HUES48 (cell line): Measurements from ENCODE around the gene MARCKSL1.
"Not testable (repeated sequence)": the region's sequence is repeated elsewhere in the genome, so short reads cannot be mapped to it uniquely, and the experiment has no call there.

Source experiments
- H3K27ac ChIP-seq: one replicate; pipeline ENCODE4 v1.7.0; 2013; ENCODE audit warnings: low read depth, low read length, inconsistent platforms
- H3K27me3 ChIP-seq: 2 replicates; pipeline ENCODE4 v1.6.1; 2013; ENCODE audit warnings: mild to moderate bottlenecking, low read length; ENCODE audit not compliant: control insufficient read depth, insufficient read depth
- H3K36me3 ChIP-seq: 2 replicates; pipeline ENCODE4 v1.6.1; 2013; ENCODE audit warnings: low read length; ENCODE audit not compliant: control insufficient read depth, insufficient read depth
- H3K4me1 ChIP-seq: 2 replicates; pipeline ENCODE4 v1.6.1; 2013; ENCODE audit warnings: mild to moderate bottlenecking, low read length; ENCODE audit not compliant: control insufficient read depth, insufficient read depth
- H3K4me3 ChIP-seq: 2 replicates; pipeline ENCODE4 v1.5.1; 2013; ENCODE audit warnings: mild to moderate bottlenecking, low read depth, low read length
- H3K9ac ChIP-seq: 2 replicates; pipeline ENCODE4 v1.6.1; 2013; ENCODE audit warnings: mild to moderate bottlenecking, low read depth, low read length, moderate library complexity
- H3K9me3 ChIP-seq: 2 replicates; pipeline ENCODE4 v1.6.1; 2013; ENCODE audit warnings: low read length; ENCODE audit not compliant: control insufficient read depth, insufficient read depth

The MARCKSL1 gene

DNA sequence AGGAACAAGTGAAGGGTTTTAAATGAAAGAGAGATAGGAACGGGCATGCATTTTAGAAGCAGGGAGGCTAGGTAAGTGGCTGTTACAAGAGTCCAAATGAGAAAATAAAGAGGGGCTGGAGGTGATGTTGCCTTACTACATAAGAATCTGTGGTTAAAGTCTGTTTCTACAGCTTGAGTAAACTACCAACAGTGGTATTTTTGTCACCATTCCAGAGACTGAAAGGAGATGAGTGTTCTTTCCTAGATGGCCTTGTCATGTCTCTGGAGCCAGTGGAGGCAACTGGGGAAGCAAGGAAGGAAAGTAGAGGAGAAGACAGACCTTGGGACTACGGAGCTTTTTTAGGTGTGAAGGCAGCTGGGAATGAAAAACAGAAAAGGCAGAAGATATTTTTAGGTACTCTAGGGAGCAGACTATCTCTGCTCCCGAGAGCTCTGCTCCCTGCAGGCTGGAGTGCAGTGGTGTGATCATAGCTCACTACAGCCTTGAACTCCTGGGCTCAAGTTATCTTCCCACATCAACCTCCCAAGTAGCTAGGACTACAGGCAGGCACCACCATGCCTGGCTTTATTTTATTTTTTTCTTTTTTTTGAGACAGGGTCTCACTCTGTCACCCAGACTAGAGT, 31.9 kb downstream of the MARCKSL1 start:
- Histone ChIP-seq H3K4me3 (no peak overlapping the region), H3K9ac (no peak overlapping the region), H3K27me3 (no peaks in the 10 kb centered on the region), H3K4me1 (no peaks in the 10 kb centered on the region), H3K36me3 (peaks cover 57% of the 10 kb centered on the region), H3K27ac (no peak overlapping the region), H3K9me3 (no peaks in the 10 kb centered on the region)

GRCh38 chr1:32303358-32303757, 32.7 kb downstream of the MARCKSL1 start:
- no peaks in the 10 kb centered on the region for H3K4me1 ChIP-seq
- no peaks in the 10 kb centered on the region for H3K9me3 ChIP-seq
- no peak overlapping the region for H3K9ac ChIP-seq
- no peak overlapping the region for H3K27ac ChIP-seq
- H3K27me3 ChIP-seq: no peaks in the 10 kb centered on the region
- peaks cover 59% of the 10 kb centered on the region for H3K36me3 ChIP-seq
- H3K4me3 ChIP-seq: no peak overlapping the region

DNA sequence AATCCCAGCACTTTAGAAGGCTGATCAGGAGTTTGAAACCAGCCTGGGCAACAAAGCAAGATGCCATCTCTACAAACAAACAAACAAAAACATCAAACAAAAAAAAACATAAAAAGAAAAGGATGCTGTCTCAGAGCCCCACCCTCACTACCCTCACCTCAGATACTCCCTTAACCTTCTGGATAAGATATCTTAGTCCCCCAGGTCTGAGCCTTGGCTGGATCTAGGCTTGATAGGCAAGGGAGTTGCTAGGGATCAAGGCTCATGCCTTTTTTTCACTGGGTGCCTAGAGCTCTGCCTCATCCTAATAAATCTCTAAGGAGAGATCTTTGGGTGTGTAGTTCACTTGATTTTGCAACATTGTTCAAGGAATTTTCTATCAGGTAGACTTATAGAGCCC, 36.7 kb downstream of the MARCKSL1 start:
- Histone ChIP-seq H3K9ac (no peak overlapping the region), H3K27me3 (no peaks in the 10 kb centered on the region), H3K4me3 (no peak overlapping the region), H3K36me3 (peaks cover 36% of the 10 kb centered on the region), H3K4me1 (no peaks in the 10 kb centered on the region; the same call in 1 of the 2 replicates), H3K9me3 (no peaks in the 10 kb centered on the region), H3K27ac (no peak overlapping the region)

- not testable (repeated sequence) for H3K9me3 ChIP-seq, H3K27ac ChIP-seq, H3K27me3 ChIP-seq, H3K4me3 ChIP-seq, H3K9ac ChIP-seq, H3K4me1 ChIP-seq
- peaks cover 25% of the 10 kb centered on the region for H3K36me3 ChIP-seq
Measured at GRCh38 chr1:32298211-32298610, 37.8 kb downstream of the MARCKSL1 start.

DNA sequence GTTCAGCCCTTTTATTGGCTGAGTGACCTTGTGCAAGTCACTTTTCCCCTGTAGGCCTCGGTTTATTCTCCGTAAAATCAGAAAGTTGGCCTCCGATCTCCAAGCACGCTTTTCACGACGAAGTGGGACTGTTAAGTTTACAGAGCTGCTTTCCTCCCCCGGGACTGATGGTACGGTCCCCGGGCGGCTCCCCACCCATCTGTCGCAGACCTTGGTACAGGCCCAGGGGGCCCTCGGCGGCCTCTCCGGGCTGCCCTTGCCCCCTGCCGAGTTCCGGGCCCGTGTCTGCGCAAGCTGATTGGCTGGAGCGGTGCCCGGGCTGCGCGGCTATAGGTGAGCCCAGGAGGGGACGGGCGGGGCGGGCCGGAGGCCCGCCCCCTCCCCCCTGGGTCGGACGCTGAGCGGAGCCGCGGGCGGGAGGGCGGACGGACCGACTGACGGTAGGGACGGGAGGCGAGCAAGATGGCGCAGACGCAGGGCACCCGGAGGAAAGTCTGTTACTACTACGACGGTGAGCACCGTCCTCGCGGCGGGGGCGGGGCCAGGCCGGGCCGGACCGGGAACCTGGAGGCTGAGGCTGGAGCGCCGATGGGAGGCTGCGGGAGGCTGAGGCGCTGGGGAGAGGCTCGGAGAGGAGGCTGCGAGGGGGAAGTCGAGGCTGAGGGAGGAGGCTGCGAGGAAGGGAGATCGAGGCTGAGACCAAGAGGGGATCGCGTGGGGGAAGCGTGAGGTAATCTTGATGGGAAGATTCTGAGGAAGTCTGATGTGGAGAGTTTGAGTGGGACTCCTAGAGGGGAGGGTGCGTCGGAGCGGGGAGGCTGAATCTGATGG, 44.1 kb downstream of the MARCKSL1 start, which contains the start of gene HDAC1:
HDAC1 (plus strand) TSS at position 376 of the 831 bp plus-strand sequence; CDS start at position 463, 87 bp downstream.
- H3K9ac ChIP-seq: peak within 1 kb of the TSS; percentile 74
- peaks cover 6% of the 10 kb centered on the region; the same call in 1 of the 2 replicates for H3K4me1 ChIP-seq
- H3K27me3 ChIP-seq: no peaks in the 10 kb centered on the region
- peak within 1 kb of the TSS; percentile 54 for H3K27ac ChIP-seq
- H3K36me3 ChIP-seq: peaks cover 4% of the 10 kb centered on the region; the same call in 1 of the 2 replicates
- H3K9me3 ChIP-seq: no peaks in the 10 kb centered on the region
- H3K4me3 ChIP-seq: peak within 1 kb of the TSS; percentile 95

GRCh38 chr1:32291145-32291707, 44.8 kb downstream of the MARCKSL1 start:
- H3K27me3 ChIP-seq: no peaks in the 10 kb centered on the region
- H3K9me3 ChIP-seq: no peaks in the 10 kb centered on the region
- H3K4me1 ChIP-seq: peaks cover 6% of the 10 kb centered on the region; the same call in 1 of the 2 replicates
- peak overlapping the region; percentile 54 for H3K27ac ChIP-seq
- peak overlapping the region; percentile 32; the same call in 1 of the 2 replicates for H3K9ac ChIP-seq
- peaks cover 4% of the 10 kb centered on the region; the same call in 1 of the 2 replicates for H3K36me3 ChIP-seq
- H3K4me3 ChIP-seq: peak overlapping the region; percentile 95

GRCh38 chr1:32289256-32289655, 46.8 kb downstream of the MARCKSL1 start:
- Histone ChIP-seq H3K4me3 (no peak overlapping the region), H3K9me3 (no peaks in the 10 kb centered on the region), H3K4me1 (0 out of 2 replicates have a peak, but pooled peaks cover 6% of the 10 kb centered on the region), H3K9ac (no peak overlapping the region), H3K36me3 (peaks cover 5% of the 10 kb centered on the region; the same call in 1 of the 2 replicates), H3K27me3 (no peaks in the 10 kb centered on the region), H3K27ac (no peak overlapping the region)

- H3K4me1 ChIP-seq: 0 out of 2 replicates have a peak, but pooled peaks cover 6% of the 10 kb centered on the region
- peaks cover 5% of the 10 kb centered on the region; the same call in 1 of the 2 replicates for H3K36me3 ChIP-seq
- no peaks in the 10 kb centered on the region for H3K9me3 ChIP-seq
- no peak overlapping the region for H3K4me3 ChIP-seq
- H3K9ac ChIP-seq: no peak overlapping the region
- H3K27ac ChIP-seq: no peak overlapping the region
- no peaks in the 10 kb centered on the region for H3K27me3 ChIP-seq
Measured at GRCh38 chr1:32286763-32287162, 49.3 kb downstream of the MARCKSL1 start.

DNA sequence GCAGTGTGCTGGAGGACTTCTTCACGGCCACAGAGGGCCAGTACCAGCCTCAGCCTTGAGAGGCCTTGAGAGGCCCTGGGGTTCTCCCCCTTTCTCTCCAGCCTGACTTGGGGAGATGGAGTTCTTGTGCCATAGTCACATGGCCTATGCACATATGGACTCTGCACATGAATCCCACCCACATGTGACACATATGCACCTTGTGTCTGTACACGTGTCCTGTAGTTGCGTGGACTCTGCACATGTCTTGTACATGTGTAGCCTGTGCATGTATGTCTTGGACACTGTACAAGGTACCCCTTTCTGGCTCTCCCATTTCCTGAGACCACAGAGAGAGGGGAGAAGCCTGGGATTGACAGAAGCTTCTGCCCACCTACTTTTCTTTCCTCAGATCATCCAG, 50.4 kb downstream of the MARCKSL1 start:
- Histone ChIP-seq H3K36me3 (peaks cover 10% of the 10 kb centered on the region; the same call in 1 of the 2 replicates), H3K4me3 (no peak overlapping the region), H3K9me3 (no peaks in the 10 kb centered on the region), H3K4me1 (no peaks in the 10 kb centered on the region), H3K27me3 (no peaks in the 10 kb centered on the region), H3K27ac (no peak overlapping the region), H3K9ac (no peak overlapping the region)

GRCh38 chr1:32284777-32285176, 51.3 kb downstream of the MARCKSL1 start:
- H3K36me3 ChIP-seq: peaks cover 15% of the 10 kb centered on the region
- H3K9me3 ChIP-seq, H3K4me1 ChIP-seq, H3K9ac ChIP-seq, H3K27me3 ChIP-seq, H3K4me3 ChIP-seq, H3K27ac ChIP-seq: not testable (repeated sequence)
